ENCODE results near the gene LSR.
"Not testable (repeated sequence)": the region's sequence is repeated elsewhere in the genome, so short reads cannot be mapped to it uniquely, and the experiment has no call there.

The LSR gene

DNA sequence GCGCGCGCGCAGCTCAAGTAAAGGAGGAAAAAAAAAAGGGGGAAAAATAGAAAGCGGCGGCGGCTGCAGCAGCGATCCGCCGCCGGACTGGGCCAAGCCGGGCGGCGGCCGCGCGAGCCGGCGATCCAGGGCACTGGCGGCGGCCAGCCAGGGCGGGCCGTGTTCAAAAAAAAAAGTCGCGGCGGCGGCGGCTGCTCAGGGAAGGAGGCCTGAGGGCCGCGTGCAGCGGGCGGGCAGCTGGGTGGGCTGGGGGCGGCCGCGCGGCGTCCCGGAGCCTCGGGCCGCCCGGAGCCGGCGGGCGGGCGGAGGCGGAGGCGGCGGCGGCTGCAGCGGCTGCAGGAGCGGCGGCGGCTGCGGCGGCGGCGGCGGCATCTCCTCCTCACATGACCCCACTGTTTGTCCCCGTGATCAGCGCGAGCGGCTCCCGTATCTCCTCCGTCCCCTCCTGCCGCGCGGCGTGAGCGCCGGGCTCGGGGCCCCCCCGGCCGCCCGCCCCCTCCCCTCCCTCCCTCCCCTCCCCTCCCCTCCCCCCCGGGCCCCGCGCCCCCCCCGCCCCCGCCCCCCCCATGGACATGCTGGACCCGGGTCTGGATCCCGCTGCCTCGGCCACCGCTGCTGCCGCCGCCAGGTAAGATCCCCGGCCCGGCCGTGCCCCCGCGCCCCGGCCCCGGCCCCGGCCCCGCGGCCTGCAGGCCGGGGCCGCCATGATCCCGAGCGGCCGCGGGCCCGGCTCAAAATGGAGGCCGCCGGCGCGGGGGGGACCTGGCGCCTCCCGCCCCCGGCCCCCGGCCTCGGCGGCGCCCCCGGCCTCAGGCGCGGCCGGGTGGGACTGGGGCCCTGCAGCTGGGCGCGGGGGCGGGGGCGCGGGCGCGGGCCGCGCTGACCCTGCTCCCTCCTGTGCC lies 20.0 kb downstream of the LSR start, which contains the start of gene USF2:
TSS of gene USF2 (plus strand) at position 427 of the 902 bp plus-strand sequence. CDS start at position 567, 140 bp downstream.
- peak; percentile 22 to 55 for DNase-seq

DNA sequence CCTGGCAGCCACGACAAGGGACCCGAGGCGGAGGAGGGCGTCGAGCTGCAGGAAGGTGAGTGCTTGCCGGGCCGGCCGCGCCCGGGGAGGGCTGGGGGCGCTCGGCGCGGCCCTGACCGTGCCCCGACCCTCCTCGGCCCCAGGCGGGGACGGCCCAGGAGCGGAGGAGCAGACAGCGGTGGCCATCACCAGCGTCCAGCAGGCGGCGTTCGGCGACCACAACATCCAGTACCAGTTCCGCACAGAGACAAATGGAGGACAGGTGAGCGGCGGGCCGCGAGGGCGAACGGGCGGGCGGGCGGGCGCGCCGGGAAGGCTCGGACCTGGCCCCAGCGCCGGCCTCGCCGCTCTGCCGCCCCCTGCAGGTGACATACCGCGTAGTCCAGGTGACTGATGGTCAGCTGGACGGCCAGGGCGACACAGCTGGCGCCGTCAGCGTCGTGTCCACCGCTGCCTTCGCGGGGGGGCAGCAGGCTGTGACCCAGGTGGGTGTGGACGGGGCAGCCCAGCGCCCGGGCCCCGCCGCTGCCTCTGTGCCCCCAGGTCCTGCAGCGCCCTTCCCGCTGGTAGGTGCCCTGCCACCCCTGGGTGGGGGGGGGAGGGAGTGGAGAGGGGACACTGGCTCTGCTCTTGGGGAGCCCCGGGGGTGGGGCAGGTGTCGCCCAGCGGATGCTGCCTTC lies 20.8 kb downstream of the LSR start:
- DNase-seq: peak; percentile 74 to 77

DNA sequence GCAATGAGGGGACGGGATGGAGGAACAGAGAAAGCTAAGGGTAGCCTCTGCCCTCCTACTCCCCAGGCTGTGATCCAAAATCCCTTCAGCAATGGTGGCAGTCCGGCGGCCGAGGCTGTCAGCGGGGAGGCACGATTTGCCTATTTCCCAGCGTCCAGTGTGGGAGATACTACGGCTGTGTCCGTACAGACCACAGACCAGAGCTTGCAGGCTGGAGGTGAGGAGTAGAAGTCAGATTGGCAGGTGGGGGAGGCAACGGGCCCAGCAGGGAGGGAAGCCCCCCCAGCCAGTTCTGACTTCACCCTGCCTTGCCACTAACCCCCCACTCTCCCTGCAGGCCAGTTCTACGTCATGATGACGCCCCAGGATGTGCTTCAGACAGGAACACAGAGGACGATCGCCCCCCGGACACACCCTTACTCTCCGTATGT lies 21.6 kb downstream of the LSR start:
- DNase-seq: no peak

DNA sequence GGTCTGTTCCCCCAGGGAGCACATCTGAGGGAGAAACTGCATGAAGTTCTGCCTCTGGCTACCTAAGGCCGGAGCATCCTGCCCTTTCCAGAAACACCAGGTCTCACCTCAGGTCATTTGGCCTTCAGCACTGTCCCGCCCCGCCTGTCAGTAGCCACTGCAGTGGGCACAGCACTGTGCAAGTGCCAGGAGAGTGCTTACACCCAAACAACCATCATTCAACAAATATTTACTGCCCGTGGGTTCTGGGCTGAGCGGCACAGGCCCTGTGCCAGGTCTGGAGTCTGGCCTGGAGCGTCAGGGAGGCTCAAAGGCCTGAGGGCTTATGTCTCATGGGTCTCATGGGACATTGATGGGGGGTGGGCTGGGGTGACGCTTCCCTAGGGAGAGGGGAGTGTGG lies 22.7 kb downstream of the LSR start:
- DNase-seq: no peak

DNA sequence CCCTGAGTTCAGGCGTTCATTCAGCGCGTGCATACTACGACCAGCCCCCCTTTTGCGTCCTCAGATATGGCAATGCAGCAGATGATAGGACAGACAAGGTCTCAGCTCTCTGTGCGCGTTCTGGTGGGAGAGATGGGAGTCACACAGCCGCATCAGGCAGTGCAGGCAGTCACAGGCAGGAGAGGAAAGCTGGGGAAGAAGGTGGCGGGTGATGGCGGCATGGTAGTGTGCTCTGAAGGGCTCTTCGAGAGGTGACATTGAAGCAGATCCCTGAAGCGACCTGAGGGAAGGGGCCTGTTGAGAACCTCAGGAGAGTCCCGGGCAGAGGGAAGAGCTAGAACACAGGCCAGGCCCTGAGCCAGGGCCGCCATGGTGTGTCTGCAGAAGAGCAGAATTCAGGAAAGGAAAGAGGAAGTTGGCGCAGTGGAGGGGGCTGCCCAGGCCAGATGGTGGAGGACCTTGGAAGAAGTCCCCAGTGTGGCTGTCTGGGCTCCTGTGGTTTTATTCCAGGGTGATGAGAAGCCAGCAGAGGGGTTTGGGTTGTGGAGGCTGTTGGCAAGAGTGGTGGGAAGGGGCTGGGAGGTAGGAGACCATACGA lies 23.4 kb downstream of the LSR start:
- no peak for DNase-seq

DNA sequence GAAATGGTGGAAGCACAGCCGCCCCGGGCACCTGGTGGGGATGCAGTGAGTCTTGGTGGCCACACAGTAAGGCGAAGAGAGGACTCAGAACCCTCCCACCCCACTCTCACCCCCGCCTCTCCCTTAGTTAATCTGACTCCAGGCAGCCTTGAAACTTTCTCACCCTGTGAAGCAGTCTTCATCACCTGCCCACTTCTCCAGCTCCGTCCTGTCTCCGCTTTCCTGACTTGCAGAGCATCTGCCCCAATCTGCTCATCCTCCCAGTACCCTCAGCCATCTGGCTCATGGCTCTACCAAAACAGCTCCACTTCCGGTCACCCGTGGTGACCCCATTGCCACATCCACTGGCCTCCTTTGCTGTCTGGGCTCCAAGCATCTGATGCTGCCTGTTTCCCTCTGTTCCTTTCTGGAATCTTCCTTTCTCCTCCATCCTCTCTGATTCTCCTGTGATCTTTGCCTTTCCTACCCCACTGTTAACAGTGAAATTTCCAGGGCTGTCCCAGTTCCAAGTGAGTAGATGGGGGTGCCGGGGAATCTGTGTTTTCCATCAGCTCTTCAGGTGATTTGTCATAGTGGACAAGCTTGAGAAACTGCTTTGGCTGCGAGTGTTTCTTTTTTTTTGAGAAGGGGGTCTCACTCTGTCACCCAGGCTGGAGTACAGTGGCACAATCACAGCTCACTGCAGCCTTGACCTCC lies 24.3 kb downstream of the LSR start:
- no peak for DNase-seq

DNA sequence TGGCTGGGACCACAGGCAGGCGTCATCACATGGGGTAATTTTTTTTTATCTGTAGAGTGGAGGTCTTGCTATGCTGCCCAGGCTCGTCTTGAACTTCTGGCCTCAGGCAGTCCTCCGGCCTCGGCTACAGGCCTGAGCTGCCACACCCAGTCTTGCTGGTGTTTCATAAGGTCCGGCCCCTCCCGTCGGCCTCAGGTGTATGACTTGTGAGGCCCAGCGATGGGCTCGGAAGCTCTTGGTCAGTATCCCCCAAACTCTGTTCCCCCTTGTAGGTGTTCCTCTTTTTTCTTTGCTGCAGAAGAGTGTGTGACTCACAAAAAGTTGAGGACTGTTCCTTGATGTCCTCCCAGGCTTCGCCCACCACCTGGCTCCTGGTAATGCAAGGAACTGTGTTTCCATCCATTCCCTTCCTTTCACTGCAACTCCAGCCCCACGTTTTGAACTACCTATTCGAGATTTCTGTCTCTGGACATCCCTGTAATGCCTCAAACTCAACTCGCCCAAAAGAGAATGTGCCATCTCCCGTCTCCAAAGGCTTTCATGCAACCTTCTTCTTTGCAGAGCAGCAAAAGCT lies 25.0 kb downstream of the LSR start:
- DNase-seq: no peak

DNA sequence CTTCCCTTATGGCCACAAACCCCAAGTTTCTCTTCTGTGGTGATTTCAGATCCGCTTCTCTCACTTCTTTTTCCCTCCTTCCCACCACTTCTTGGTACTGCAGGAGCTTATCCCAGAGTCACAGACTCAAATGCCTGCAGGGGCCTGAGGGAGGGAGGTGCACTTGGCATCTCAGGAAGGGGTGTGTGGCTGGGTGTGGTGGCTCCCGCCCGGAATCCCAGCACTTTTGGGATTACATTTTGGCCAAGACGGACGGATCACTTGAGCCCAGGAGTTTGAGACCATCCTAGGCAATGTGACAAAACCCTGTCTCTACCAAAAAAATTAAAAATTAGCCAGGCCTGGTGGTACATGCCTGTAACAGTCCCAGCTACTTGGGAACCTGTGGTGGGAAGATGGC lies 25.5 kb downstream of the LSR start:
- DNase-seq: no peak

DNA sequence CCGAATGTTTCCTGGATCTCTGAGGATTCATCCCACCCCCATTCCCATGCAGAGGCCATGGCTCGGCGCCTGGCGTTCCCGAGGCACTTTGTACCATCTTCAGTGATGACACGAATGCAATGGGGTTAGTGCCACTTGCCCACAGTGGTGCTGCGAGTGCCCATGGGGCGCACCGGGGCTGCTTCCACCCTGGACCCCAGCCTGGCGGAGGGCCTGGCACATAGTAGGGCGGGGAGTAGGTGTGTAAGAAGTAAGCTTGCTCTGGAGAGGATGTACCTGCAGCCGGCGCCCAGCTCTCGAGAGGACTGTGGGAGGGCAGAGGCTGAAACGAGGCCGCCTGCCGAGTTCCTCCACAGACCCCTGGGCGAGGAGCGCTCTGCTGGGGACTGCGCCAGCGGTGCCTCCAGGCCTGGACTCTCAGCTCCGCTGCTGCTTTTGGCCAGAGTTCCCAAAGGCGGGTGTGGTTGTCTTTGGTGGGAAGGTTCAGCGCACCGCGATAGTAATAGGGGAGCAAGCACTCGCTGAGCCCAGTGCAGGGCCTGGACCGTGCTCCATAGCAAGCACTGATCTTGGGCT lies 28.0 kb downstream of the LSR start:
- DNase-seq: no peak

DNA sequence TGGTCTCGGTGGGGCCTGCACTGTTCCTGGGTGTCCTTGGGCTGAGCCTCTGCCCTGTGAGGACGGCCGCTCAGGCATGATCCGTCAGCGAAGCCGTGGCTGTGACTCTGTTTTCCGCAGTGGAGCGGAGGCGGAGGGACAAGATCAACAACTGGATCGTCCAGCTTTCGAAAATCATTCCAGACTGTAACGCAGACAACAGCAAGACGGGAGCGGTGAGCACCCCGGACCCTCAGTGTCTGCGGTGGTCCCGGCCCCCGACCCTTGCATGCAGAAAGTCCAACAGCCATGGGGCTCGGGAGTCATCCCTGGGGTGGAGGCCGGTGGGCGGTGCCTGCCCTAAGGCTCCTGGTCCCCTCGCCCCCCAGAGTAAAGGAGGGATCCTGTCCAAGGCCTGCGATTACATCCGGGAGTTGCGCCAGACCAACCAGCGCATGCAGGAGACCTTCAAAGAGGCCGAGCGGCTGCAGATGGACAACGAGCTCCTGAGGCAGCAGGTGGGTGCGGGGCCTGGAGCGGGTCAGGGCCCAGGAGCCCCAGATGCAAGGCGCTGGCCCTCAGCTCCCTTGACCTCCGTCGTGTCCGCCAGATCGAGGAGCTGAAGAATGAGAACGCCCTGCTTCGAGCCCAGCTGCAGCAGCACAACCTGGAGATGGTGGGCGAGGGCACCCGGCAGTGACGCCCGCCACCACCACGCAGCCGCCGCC lies 29.9 kb downstream of the LSR start:
- no peak for DNase-seq

DNA sequence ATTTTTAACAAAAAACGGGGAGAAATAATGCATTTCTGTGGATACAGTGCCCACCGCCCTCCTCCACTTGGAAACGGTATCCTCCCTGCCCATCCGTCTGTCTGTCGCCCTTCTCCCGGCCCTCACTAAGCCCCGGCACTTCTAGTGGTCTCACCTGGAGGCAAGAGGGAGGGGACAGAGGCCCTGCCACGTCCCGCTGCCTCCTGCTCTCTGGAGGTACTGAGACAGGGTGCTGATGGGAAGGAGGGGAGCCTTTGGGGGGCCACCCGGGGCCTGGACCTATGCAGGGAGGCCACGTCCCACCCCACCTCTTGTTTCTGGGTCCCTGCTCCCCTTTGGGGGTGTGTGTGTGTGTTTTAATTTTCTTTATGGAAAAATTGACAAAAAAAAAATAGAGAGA lies 30.6 kb downstream of the LSR start:
- DNase-seq: no peak

DNA sequence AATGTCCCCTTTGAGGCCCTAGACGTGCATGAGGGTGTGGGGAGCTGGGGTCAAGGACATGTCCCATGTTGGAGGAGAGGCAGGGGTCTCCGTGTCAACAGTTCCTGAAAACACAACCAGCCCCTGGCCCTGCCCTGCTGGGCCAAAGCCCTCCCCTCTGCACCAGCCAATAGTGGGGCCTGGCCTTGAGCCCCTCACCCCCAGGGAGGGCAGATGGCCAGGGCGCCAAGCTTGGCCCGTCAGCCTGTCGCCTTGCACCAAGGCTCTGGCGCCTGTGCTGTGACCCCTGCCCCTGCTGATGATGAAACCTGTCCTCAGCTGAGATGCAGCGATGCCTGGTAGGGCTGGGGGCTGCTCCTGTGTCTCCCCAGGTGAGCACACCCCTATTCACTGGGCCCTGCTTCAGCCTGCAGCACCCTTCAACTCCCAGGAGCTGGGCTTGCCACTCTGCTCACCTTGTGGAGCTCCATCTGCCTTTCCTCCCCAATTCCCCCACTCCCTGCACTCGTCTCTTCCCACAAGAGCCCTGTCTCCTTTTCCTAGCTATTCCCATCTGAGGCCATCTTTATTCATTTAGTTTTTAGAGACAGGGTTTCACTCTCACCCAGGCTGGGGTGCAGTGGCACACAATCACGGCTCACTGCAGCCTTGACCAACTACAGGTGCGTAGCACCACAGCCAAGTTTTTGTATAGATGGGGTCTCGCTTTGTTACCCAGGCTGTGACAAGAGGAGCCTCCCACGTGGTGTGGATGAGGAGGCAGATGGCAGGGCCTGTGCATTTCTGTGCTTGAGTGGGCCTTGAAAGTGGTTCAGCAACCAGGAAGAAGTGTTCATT lies 31.4 kb downstream of the LSR start:
- no peak for DNase-seq

DNA sequence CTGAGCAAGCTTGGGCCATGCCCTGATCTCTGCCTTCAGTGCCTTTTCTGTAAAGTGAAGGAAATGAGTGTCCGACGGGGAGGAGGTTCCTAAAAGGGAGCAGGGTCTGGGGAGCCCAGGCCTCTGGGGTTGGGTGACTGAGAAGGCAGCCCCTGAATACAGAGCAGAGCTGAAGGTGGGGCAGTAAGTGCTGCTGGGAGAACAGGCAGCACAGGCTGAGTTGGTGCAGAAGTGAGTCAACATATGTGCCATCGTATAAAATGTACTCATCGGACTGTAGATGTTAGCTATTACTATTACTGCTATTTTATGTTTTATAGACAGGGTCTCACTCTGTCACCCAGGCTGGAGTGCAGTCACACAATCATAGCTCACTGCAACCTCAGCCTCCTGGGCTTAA lies 32.5 kb downstream of the LSR start:
- DNase-seq: no peak

DNA sequence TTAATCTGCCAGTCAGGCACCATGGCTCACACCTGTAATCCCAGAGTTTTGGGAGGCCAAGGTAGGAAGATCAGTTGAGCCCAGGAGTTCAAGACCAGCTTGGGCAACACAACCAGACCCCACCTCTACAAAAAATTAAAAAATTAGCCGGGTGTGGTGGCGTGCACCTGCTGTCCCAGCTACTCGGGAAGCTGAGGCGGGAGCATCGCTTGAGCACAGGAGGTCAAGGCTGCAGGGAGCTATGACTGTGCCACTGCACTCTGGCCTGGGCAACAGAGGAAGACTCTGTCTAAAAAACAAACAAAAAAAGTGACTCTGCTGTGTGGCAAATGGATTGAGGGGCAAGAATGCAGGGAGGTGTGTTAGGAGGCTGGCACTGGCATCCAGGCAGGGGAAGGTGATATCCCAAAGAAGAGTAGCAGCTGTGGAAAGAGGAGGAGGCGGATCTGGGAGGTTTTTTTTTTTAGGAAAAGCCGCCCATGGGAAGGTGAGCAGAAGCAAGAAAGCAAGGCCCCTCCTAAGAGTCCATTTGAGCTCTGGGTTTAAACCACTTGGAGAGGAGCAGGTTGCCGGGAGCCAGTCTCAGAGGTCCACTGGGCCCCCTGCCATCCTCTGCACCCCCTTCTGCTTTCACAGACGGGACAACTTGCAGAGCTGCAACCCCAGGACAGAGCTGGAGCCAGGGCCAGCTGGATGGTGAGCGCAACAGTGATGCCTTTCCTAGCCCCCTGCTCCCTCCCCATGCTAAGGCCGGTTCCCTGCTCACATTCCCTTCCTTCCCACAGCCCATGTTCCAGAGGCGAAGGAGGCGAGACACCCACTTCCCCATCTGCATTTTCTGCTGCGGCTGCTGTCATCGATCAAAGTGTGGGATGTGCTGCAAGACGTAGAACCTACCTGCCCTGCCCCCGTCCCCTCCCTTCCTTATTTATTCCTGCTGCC lies 35.6 kb downstream of the LSR start:
- DNase-seq: no peak

DNA sequence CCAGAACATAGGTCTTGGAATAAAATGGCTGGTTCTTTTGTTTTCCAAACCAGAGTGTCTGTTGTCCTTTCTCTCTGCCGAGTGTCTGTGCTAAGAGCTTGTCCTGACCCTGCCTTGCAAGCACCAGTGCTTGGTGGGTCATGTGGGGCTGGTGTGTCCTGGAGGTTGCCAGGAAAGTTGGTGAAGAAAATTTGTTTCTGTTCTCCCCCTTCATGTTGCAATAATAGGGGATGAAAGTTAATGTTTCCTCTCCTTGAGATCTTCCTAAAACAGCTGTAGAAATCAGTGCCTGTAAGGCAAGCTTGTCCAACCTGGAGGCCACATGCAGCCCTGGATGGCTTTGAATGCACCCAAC lies 36.3 kb downstream of the LSR start:
- no peak for DNase-seq

DNA sequence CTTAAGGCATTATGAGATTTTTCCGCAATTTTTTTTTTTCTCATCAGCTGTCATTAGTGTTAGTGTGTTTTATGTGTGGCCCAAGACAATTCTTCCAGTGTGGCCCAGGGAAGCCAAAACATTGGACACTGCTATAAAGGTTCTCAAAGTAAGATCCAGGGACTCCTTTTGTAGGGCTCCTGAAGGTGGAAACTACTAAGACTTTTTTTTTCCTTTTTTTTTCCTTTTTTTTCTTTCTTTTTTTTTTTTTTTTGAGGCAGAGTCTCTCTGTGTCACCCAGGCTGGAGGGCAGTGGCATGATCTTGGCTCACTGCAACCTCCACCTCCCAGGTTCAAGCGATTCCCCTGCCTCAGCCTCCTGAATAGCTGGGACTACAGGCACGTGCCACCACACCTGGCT lies 36.7 kb downstream of the LSR start:
- DNase-seq: not testable (repeated sequence)

DNA sequence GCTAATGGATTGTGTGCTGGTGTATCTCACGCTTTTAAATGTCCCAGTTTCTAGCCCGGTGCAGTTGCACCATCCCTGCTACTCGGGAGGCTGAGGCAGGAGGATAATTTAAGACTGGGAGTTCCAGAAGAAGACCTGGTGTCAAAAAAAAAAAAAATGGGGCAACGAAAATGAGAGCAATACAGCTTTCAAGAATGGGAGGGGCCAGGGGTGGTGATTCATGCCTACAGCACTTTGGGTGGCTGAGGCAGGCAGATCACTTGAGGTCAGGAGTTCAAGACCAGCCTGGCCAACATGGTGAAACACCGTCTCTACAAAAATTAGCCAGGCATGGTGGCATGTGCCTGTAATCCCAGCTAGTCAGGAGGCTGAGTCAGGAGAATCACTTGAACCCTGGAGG lies 37.3 kb downstream of the LSR start:
- not testable (repeated sequence) for DNase-seq

DNA sequence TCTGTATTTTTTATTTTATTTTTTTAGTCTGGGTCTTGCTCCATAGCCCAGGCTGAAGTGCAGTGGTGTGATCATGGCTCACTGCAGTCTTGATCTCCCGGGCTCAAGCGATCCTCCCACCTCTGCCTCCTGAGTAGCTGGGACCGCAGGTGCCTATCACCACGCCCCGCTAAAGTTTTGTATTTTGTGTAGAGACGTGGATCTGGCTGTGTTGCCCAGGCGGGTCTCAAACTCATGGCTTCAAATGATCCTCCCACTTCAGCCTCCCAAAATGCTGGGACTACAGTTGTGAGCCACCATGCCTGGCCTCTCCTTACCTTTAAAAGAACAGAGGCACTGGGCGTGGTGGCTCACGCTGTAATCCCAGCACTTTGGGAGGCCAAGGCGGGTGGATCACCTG lies 38.9 kb downstream of the LSR start:
- DNase-seq: no peak

DNA sequence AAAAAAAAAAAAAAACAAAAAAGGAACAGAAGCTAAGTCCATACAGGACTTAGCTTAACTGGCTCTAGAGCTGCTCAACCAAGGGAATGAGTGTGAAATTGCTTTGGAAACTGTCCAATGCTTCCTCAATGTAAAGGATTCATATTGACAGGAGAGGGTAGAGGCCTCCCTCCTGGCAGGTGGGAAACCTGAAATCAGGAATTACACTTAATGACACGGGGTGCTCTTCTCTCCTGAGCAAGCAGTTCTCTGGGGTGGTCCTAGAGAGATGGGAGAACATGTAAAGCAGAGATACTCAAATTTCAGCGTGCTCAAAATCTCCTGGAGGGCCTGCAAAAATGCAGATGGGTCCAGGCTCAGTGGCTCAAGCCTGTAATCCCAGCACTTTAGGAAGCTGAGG lies 39.5 kb downstream of the LSR start:
- DNase-seq: no peak

DNA sequence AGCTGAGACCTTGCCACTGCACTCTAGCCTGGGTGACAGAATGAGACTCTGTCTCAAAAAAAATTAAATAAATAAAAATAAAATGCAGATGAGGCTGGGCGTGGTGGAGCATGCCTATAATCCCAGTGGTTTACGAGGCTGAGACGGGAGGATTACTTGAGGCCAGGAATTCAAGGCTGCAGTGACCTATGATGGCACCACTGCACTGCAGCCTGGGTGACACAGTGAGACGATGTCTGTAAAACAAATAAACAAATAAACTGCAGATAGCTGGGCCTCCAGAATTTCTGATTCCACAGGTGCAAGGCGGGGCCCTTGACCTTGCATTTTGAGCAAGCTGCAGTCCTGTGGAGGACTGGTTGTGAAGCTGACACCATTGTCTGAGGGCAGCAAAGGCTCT lies 40.1 kb downstream of the LSR start:
- no peak for DNase-seq
